OCI-LY1 (cell line): ENCODE data around the gene BRD1.

Experiments
- CTCF ChIP-seq: fragments of 200-600 bp; sonication (generic), shearing (Covaris generic); IDR thresholded peaks from 2 replicates; pipeline ENCODE4 v1.5.1; 2017; ENCODE audit warnings: mild to moderate bottlenecking, antibody characterized with exemption, low read length, moderate library complexity, mixed read lengths
- EZH2 ChIP-seq: fragments of 200-600 bp; sonication (generic), shearing (Covaris generic); IDR thresholded peaks from 2 replicates; pipeline ENCODE4 v1.8.0; 2017; ENCODE audit warnings: borderline replicate concordance, mixed run types, mild to moderate bottlenecking, antibody characterized with exemption, low read length, moderate library complexity, mixed read lengths

GRCh38 chr22:49866134-49866533 lies 38.5 kb upstream of the BRD1 start:
- TF ChIP-seq CTCF (no peak), EZH2 (no peak)
